Upper lobe of left lung (tissue), 4 donors: ENCODE results near the gene CFAP43.

Experiments
- EP300 ChIP-seq, 4 donors: sonication (generic); formaldehyde crosslinking; IDR thresholded peaks; one replicate each; pipeline ENCODE4 v1.5.1; 2017; ENCODE audit warnings: antibody characterized with exemption in 4 of 4, control low read depth in 2 of 4
- POLR2A ChIP-seq, 4 donors: fragments of 450-650 bp; IDR thresholded peaks; one replicate each; pipeline ENCODE4 v1.5.1; 2016 to 2017; ENCODE audit warnings: antibody characterized with exemption in 4 of 4, mild to moderate bottlenecking in 2 of 4

DNA sequence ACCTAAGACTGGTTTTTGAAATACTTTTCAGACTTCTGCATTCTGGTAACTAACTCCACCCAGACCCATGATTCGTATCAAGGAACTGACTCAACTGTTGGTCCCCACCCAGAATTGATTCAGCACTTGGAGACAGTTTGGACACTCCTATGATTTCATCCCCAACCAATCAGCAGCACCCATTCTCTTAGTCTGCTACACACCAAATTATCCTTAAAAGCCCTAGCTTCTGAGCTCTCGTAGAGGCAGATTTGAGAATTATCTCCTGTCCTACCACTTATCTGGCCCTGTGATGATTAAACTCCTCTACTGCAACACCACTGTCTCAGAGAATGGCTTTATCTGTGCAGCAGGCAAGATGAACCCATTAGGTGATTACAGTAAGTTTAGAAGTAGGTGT, 14.8 kb upstream of the CFAP43 start:
- peak in 1 of 4 donors; percentile 70 for TF ChIP-seq POLR2A (IDR thresholded peaks at IDR 0.05)
- TF ChIP-seq EP300 (IDR thresholded peaks at IDR 0.05): no peak
